ENCODE data around the gene HEG1.

GRCh38 chr3:125075738-125076137 is 19.9 kb upstream of the HEG1 start:
- TF ChIP-seq, protein P1, sequence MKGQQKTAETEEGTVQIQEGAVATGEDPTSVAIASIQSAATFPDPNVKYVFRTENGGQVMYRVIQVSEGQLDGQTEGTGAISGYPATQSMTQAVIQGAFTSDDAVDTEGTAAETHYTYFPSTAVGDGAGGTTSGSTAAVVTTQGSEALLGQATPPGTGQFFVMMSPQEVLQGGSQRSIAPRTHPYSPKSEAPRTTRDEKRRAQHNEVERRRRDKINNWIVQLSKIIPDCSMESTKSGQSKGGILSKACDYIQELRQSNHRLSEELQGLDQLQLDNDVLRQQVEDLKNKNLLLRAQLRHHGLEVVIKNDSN (IDR thresholded peaks at IDR 0.05), result no peak
- TF ChIP-seq EP300 (IDR thresholded peaks at IDR 0.05; ENCODE audit: borderline replicate concordance) (no peak), TEAD4 (IDR thresholded peaks at IDR 0.05) (no peak), ZBTB7A (IDR thresholded peaks at IDR 0.05; ENCODE audit: low read depth) (no peak)
- TF ChIP-seq, protein P2, sequence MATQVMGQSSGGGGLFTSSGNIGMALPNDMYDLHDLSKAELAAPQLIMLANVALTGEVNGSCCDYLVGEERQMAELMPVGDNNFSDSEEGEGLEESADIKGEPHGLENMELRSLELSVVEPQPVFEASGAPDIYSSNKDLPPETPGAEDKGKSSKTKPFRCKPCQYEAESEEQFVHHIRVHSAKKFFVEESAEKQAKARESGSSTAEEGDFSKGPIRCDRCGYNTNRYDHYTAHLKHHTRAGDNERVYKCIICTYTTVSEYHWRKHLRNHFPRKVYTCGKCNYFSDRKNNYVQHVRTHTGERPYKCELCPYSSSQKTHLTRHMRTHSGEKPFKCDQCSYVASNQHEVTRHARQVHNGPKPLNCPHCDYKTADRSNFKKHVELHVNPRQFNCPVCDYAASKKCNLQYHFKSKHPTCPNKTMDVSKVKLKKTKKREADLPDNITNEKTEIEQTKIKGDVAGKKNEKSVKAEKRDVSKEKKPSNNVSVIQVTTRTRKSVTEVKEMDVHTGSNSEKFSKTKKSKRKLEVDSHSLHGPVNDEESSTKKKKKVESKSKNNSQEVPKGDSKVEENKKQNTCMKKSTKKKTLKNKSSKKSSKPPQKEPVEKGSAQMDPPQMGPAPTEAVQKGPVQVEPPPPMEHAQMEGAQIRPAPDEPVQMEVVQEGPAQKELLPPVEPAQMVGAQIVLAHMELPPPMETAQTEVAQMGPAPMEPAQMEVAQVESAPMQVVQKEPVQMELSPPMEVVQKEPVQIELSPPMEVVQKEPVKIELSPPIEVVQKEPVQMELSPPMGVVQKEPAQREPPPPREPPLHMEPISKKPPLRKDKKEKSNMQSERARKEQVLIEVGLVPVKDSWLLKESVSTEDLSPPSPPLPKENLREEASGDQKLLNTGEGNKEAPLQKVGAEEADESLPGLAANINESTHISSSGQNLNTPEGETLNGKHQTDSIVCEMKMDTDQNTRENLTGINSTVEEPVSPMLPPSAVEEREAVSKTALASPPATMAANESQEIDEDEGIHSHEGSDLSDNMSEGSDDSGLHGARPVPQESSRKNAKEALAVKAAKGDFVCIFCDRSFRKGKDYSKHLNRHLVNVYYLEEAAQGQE (IDR thresholded peaks at IDR 0.05; ENCODE audit: low read depth), result no peak
